Activated B cell treated with CpG ODN at 0.5 μM for 24 hours (primary cell): Measurements from ENCODE around the gene P2RX7. TPM values are rescaled to one million over a fixed set of nuclear protein-coding genes. Genes with fewer than 3 reads are reported as not detected.
"Not testable (repeated sequence)": the region's sequence is repeated elsewhere in the genome, so short reads cannot be mapped to it uniquely, and the experiment has no call there.

ENCODE experiments used
- ATAC-seq: fragments of 200-7000 bp; cut with Tn5 transposase; one replicate; pipeline ENCODE4 v1.10.0; 2021; ENCODE audit warnings: low read depth, mild to moderate bottlenecking, moderate library complexity
- CTCF ChIA-PET: fragments of 350-600 bp; sonication (Branson Sonifier 250); formaldehyde crosslinking; loops from one replicate; lab custom pipeline; 2021; ENCODE audit warnings: antibody characterized with exemption; lab: Charles Lee
- POLR2A ChIA-PET: fragments of 350-600 bp; sonication (Branson Sonifier 250); formaldehyde crosslinking; loops from one replicate; lab custom pipeline; 2021; ENCODE audit warnings: antibody characterized with exemption; lab: Charles Lee
- DNase-seq: peaks from one replicate; pipeline ENCODE4 v3.0.0; 2022
- H3K27ac Mint-ChIP-seq: one replicate; pipeline ENCODE4 v1.8.0; 2020; ENCODE audit warnings: mixed read lengths
- H3K27me3 Mint-ChIP-seq: one replicate; pipeline ENCODE4 v1.8.0; 2021; ENCODE audit warnings: mixed read lengths
- H3K36me3 Mint-ChIP-seq: one replicate; pipeline ENCODE4 v1.8.0; 2021; ENCODE audit warnings: low read depth, mixed read lengths
- H3K4me1 Mint-ChIP-seq: one replicate; pipeline ENCODE4 v1.8.0; 2021; ENCODE audit warnings: mixed read lengths
- H3K4me3 Mint-ChIP-seq: one replicate; pipeline ENCODE4 v1.8.0; 2020; ENCODE audit warnings: mild to moderate bottlenecking, mixed read lengths
- H3K9me3 Mint-ChIP-seq: one replicate; pipeline ENCODE4 v1.8.0; 2020; ENCODE audit warnings: mixed read lengths
- CTCF ChIP-seq: fragments of 200-600 bp; IDR thresholded peaks from one replicate; pipeline ENCODE4 v1.8.0; 2022; ENCODE audit warnings: antibody characterized with exemption, mild to moderate bottlenecking
- intact Hi-C: fragments of 100-400 bp; cut with micrococcal nuclease; formaldehyde crosslinking; loops from one replicate; pipeline ENCODE4 v1.15.1; 2024
- total RNA-seq: library from RNA; stranded (reverse); gene quantifications from 2 replicates; pipeline ENCODE4 v1.2.3, GENCODE V29; 2022

The P2RX7 gene
- total RNA-seq, 1 donor from 2014 or later: 5.3 TPM

GRCh38 chr12:121142171-121142950 lies 9.7 kb downstream of the P2RX7 start:
- ATAC-seq: no peak
- ChIA-PET CTCF (no interaction called here), POLR2A (no interaction called here)
- Mint-ChIP-seq H3K4me1 (peaks cover 24% of the 10 kb centered on the region), H3K27ac (no peak overlapping the region), H3K27me3 (no peaks in the 10 kb centered on the region), H3K9me3 (no peaks in the 10 kb centered on the region), H3K4me3 (no peak overlapping the region), H3K36me3 (peaks cover 2% of the 10 kb centered on the region)
- TF ChIP-seq CTCF: no peak
- intact Hi-C loops: no loop called here
- DNase-seq: no peak

GRCh38 chr12:121144416-121144914 lies 11.8 kb downstream of the P2RX7 start:
- ATAC-seq: peak; percentile 55
- POLR2A ChIA-PET: interaction anchor here (1.2 to 1.7 kb wide), 3 partner anchors 13 to 16 kb away, joined by 3 to 5 read pairs (median 3); no protein-coding TSS in a partner anchor
- Mint-ChIP-seq H3K27ac (peak overlapping the region; percentile 81), H3K36me3 (no peaks in the 10 kb centered on the region), H3K4me3 (peak overlapping the region; percentile 26), H3K9me3 (no peaks in the 10 kb centered on the region), H3K4me1 (peaks cover 24% of the 10 kb centered on the region), H3K27me3 (no peaks in the 10 kb centered on the region)
- DNase-seq: no peak
- no peak for TF ChIP-seq CTCF
- CTCF ChIA-PET: no interaction called here
- intact Hi-C loops: loop anchor here (1.0 kb wide), 1 partner anchor 15 kb away; no protein-coding TSS in a partner anchor

GRCh38 chr12:121145221-121145620 lies 12.5 kb downstream of the P2RX7 start:
- intact Hi-C loops: no loop called here
- DNase-seq: no peak

GRCh38 chr12:121149289-121149688 lies 16.6 kb downstream of the P2RX7 start:
- intact Hi-C loops, H3K27ac Mint-ChIP-seq, DNase-seq, H3K27me3 Mint-ChIP-seq, ATAC-seq, H3K4me3 Mint-ChIP-seq, CTCF ChIA-PET, H3K36me3 Mint-ChIP-seq, H3K9me3 Mint-ChIP-seq: not testable (repeated sequence)
- POLR2A ChIA-PET: interaction anchor here (1.1 kb wide), 1 partner anchor 17 kb away, joined by 3 read pairs; the partner anchor contains the start of gene P2RX7
- peaks cover 14% of the 10 kb centered on the region for H3K4me1 Mint-ChIP-seq

More at GRCh38 chr12:121145221-121145620, 12.5 kb downstream of the P2RX7 start:
- Mint-ChIP-seq H3K9me3 (no peaks in the 10 kb centered on the region), H3K36me3 (no peaks in the 10 kb centered on the region), H3K27ac (peak overlapping the region; percentile 9), H3K4me1 (peaks cover 24% of the 10 kb centered on the region), H3K4me3 (no peak overlapping the region), H3K27me3 (no peaks in the 10 kb centered on the region)
- POLR2A ChIA-PET: interaction anchor here (1.2 to 1.4 kb wide), 3 partner anchors 14 to 65 kb away, joined by 3 to 5 read pairs (median 3); no protein-coding TSS in a partner anchor
- no peak for ATAC-seq
- no peak for TF ChIP-seq CTCF
- CTCF ChIA-PET: no interaction called here

GRCh38 chr12:121154793-121155375 lies 22.2 kb downstream of the P2RX7 start:
- Mint-ChIP-seq H3K27ac (no peak overlapping the region), H3K4me1 (peaks cover 6% of the 10 kb centered on the region), H3K36me3 (no peaks in the 10 kb centered on the region), H3K9me3 (no peaks in the 10 kb centered on the region), H3K27me3 (no peaks in the 10 kb centered on the region), H3K4me3 (no peak overlapping the region)
- no peak for TF ChIP-seq CTCF
- ATAC-seq (no peak), DNase-seq (no peak)
- ChIA-PET POLR2A (interaction anchor here (0.6 kb wide), 1 partner anchor 585 kb away, joined by 3 read pairs; no protein-coding TSS in a partner anchor), CTCF (no interaction called here)
- intact Hi-C loops: no loop called here
